Loucy (cell line): Measurements from ENCODE around the gene MACIR.

ENCODE experiments used
- EZH2phosphoT487 ChIP-seq: fragments of 200-600 bp; IDR thresholded peaks from 2 replicates; pipeline ENCODE4 v1.6.1; 2018; ENCODE audit warnings: antibody characterized with exemption, mild to moderate bottlenecking, moderate library complexity, borderline replicate concordance
- TF ChIP-seq, protein P1 (sequence below): fragments of 200-600 bp; sonication (generic); conservative IDR thresholded peaks from 2 replicates; pipeline ENCODE4 v1.5.1; 2014; ENCODE audit warnings: mild to moderate bottlenecking, antibody characterized with exemption, low read length

- TF ChIP-seq, protein P1, sequence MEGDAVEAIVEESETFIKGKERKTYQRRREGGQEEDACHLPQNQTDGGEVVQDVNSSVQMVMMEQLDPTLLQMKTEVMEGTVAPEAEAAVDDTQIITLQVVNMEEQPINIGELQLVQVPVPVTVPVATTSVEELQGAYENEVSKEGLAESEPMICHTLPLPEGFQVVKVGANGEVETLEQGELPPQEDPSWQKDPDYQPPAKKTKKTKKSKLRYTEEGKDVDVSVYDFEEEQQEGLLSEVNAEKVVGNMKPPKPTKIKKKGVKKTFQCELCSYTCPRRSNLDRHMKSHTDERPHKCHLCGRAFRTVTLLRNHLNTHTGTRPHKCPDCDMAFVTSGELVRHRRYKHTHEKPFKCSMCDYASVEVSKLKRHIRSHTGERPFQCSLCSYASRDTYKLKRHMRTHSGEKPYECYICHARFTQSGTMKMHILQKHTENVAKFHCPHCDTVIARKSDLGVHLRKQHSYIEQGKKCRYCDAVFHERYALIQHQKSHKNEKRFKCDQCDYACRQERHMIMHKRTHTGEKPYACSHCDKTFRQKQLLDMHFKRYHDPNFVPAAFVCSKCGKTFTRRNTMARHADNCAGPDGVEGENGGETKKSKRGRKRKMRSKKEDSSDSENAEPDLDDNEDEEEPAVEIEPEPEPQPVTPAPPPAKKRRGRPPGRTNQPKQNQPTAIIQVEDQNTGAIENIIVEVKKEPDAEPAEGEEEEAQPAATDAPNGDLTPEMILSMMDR: no peak
- no peak for TF ChIP-seq EZH2phosphoT487
Observed at GRCh38 chr5:103327451-103327850, 68.9 kb downstream of the MACIR start.
